ENCODE data around the gene DAAM1.

- TF ChIP-seq CTCF (conservative IDR thresholded peaks at IDR 0.05; ENCODE audit: low read length) (no peak), EZH2phosphoT487 (IDR thresholded peaks at IDR 0.05; ENCODE audit: borderline replicate concordance) (no peak)
Measured at GRCh38 chr14:59296508-59296907, 108.0 kb downstream of the DAAM1 start.
